Endothelial cell of umbilical vein (primary cell): ENCODE results near the gene DNAJB12. TPM values are rescaled to one million over a fixed set of nuclear protein-coding genes. Genes with fewer than 3 reads are reported as not detected.

Experiments
- BruUV-seq: library from RNA; stranded (reverse); fragments of 400-500 nt; replicated peaks from 2 replicates; lab custom pipeline; 2021; lab: Mats Ljungman, UMichigan
- CTCF ChIA-PET: fragments of 300-600, 350-600 bp; sonication (Branson Sonifier 250); formaldehyde crosslinking; loops from one replicate; lab custom pipeline; 2021; ENCODE audit warnings: antibody characterized with exemption, inconsistent platforms; lab: Charles Lee
- POLR2A ChIA-PET: fragments of 300-600, 350-600 bp; sonication (Branson Sonifier 250); formaldehyde crosslinking; loops from one replicate; lab custom pipeline; 2021; ENCODE audit warnings: antibody characterized with exemption, inconsistent platforms; lab: Charles Lee
- DNase-seq: peaks from one replicate; pipeline ENCODE4 v3.0.0-alpha.2; 2011; ENCODE audit warnings: low read depth, low spot score
- FAIRE-seq: peaks from 2 replicates; lab custom pipeline; 2011; peaks lifted over from hg19 to GRCh38; lab: Jason Lieb, UNC
- H2AFZ ChIP-seq: 2 replicates; pipeline ENCODE4 v1.6.0; 2012; ENCODE audit warnings: low read depth, low read length, control low read depth, inconsistent platforms
- H3K27ac ChIP-seq: 2 replicates; pipeline ENCODE4 v1.5.1; 2011; ENCODE audit warnings: low read depth, mild to moderate bottlenecking, control low read depth, low read length, moderate library complexity; ENCODE audit not compliant: insufficient read depth
- H3K27me3 ChIP-seq, 2 experiments: 2 replicates each; pipeline versions ENCODE4 v1.6.0 to v1.6.1; 2011; ENCODE audit warnings: low read length in 2 of 2, mixed read lengths in 1 of 2; ENCODE audit not compliant: control insufficient read depth in 2 of 2, insufficient read depth in 2 of 2
- H3K36me3 ChIP-seq, 2 experiments: 2 replicates in 1 of 2; 3 replicates in 1 of 2; pipeline ENCODE4 v1.5.1; 2011; ENCODE audit warnings: low read length in 2 of 2, mild to moderate bottlenecking in 1 of 2, moderate library complexity in 1 of 2; ENCODE audit not compliant: control insufficient read depth in 2 of 2, insufficient read depth in 2 of 2; ENCODE audit errors: extremely low read depth in 1 of 2
- H3K4me1 ChIP-seq: 3 replicates; pipeline ENCODE4 v1.5.1; 2011; ENCODE audit warnings: mild to moderate bottlenecking, low read length; ENCODE audit not compliant: control insufficient read depth, insufficient read depth; ENCODE audit errors: extremely low read depth
- H3K4me2 ChIP-seq: 2 replicates; pipeline ENCODE4 v1.6.1; 2011; ENCODE audit warnings: low read length, control low read depth, mixed read lengths; ENCODE audit not compliant: insufficient read depth
- H3K4me3 ChIP-seq, 3 experiments: fragments of 200-600 bp in 1 of 3; sonication (generic), shearing (Covaris generic) in 1 of 3; replicated peaks in 1 of 3; 2 replicates each; pipeline ENCODE4 v1.5.1; 2011 to 2016; ENCODE audit warnings: control low read depth in 3 of 3, low read length in 3 of 3, mild to moderate bottlenecking in 2 of 3, inconsistent platforms in 1 of 3, low read depth in 1 of 3, moderate library complexity in 1 of 3; ENCODE audit not compliant: insufficient read depth in 1 of 3
- H3K79me2 ChIP-seq: 2 replicates; pipeline ENCODE4 v1.6.0; 2012; ENCODE audit warnings: low read length, inconsistent platforms; ENCODE audit not compliant: control insufficient read depth, insufficient read depth
- H3K9ac ChIP-seq: replicated peaks from 2 replicates; pipeline ENCODE3; 2011; ENCODE audit warnings: low read length, control low read depth; ENCODE audit not compliant: insufficient read depth; ENCODE audit errors: extremely low read depth
- H3K9me1 ChIP-seq: replicated peaks from 3 replicates; pipeline ENCODE4 v1.6.0; 2011; ENCODE audit warnings: mild to moderate bottlenecking, low read length; ENCODE audit not compliant: control insufficient read depth, insufficient read depth; ENCODE audit errors: extremely low read depth
- H3K9me3 ChIP-seq: replicated peaks from 2 replicates; pipeline ENCODE4 v1.5.1; 2012; ENCODE audit warnings: low read length, inconsistent platforms; ENCODE audit not compliant: control insufficient read depth, insufficient read depth
- H4K20me1 ChIP-seq: replicated peaks from 2 replicates; pipeline ENCODE3; 2011; ENCODE audit warnings: mild to moderate bottlenecking, low read length; ENCODE audit not compliant: control insufficient read depth, insufficient read depth; ENCODE audit errors: extremely low read depth
- EZH2 ChIP-seq: IDR thresholded peaks from 2 replicates; pipeline ENCODE4 v1.6.1; 2012; ENCODE audit warnings: borderline replicate concordance, low read depth, mild to moderate bottlenecking, moderate library complexity, low read length, inconsistent platforms; ENCODE audit not compliant: severe bottlenecking
- FOS ChIP-seq: IDR thresholded peaks from 2 replicates; pipeline ENCODE4 v1.6.1; 2011; ENCODE audit warnings: mild to moderate bottlenecking, low read length, moderate library complexity, borderline replicate concordance; ENCODE audit not compliant: insufficient read depth
- GATA2 ChIP-seq: IDR thresholded peaks from 2 replicates; pipeline ENCODE4 v1.7.0; 2011; ENCODE audit warnings: low read depth, mild to moderate bottlenecking, moderate library complexity, mixed read lengths, low read length; ENCODE audit not compliant: insufficient read length, insufficient read depth
- JUN ChIP-seq: IDR thresholded peaks from 2 replicates; pipeline ENCODE4 v1.6.1; 2011; ENCODE audit warnings: borderline replicate concordance, low read depth; ENCODE audit not compliant: insufficient read length, insufficient read depth
- MAX ChIP-seq: IDR thresholded peaks from 2 replicates; pipeline ENCODE4 v1.6.1; 2011; ENCODE audit not compliant: insufficient read depth, insufficient read length
- MYC ChIP-seq: IDR thresholded peaks from one replicate; pipeline ENCODE4 v1.6.1; 2011; ENCODE audit warnings: mild to moderate bottlenecking, low read depth, low read length
- POLR2A ChIP-seq: IDR thresholded peaks from 2 replicates; pipeline ENCODE4 v1.6.1; 2012; ENCODE audit warnings: low read depth, mild to moderate bottlenecking, control low read depth, low read length
- POLR2AphosphoS5 ChIP-seq: IDR thresholded peaks from 2 replicates; pipeline ENCODE4 v1.6.1; 2012; ENCODE audit warnings: low read depth, mild to moderate bottlenecking, control low read depth, low read length, moderate library complexity; ENCODE audit not compliant: insufficient read depth
- dilution Hi-C: fragments of 300-500 bp; cut with MboI; formaldehyde crosslinking; loops from one replicate; pipeline ENCODE4 v1.15.0; 2019; ENCODE audit warnings: low sequenced_read_pairs; ENCODE audit not compliant: extremely low pct_ligation_motif_present
- intact Hi-C: fragments of 100-400 bp; cut with micrococcal nuclease; formaldehyde crosslinking; loops from one replicate; pipeline ENCODE4 v1.10.0; 2022
- polyA plus RNA-seq, 4 experiments: library from polyadenylated mRNA; depleted of rRNA in 3 of 4; stranded (reverse) in 3 of 4; unstranded in 1 of 4; fragments of >200 nt; gene quantifications; 2 replicates each; pipeline versions ENCODE4 v1.2.1 to v1.2.3, GENCODE V29; 2011 to 2012; ENCODE audit warnings: missing spikeins in 1 of 4
- total RNA-seq: library from RNA; stranded (reverse); gene quantifications from 2 replicates; pipeline ENCODE4 v1.2.3, GENCODE V29; 2021
- TF ChIP-seq, protein P1 (sequence below), 2 donors: IDR thresholded peaks; 1 replicate in 1 of 2; 2 replicates in 1 of 2; pipeline ENCODE4 v1.5.1; 2011; ENCODE audit warnings: low read length in 2 of 2, mild to moderate bottlenecking in 2 of 2, moderate library complexity in 2 of 2, control low read depth in 1 of 2, inconsistent platforms in 1 of 2, low read depth in 1 of 2; ENCODE audit not compliant: insufficient read depth in 1 of 2; ENCODE audit errors: extremely low read depth in 1 of 2

DNAJB12 gene
- total and polyA plus RNA-seq, 2 donors (not counting 3 experiments of a cell fraction or from before 2014, with no cell fraction given) = 27.2 to 44.2 TPM

DNA sequence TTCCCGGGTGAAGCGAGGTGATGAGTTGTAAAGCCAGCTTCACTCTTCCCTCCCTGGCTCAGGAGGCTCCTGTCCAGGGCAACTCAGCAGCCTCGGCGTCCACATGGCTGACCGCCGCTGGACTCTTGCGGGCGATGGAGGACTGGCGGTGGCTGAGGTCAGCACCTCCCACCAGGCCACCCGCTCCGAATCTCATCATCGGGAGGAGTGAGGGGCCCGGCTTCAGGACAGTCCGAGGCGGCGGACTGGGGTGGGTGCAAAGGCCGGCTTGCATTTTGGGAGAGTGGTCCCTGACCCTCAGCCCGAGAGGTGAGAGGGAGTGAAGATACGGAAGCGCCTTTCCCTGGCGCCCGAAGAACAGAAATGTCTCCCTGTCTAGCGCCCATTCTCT, 759 bp downstream of the DNAJB12 start:
- no peak for FAIRE-seq

More for the DNA sequence above, 759 bp downstream of the DNAJB12 start:
- CTCF ChIA-PET = interaction anchor here (1.0 kb wide), 2 partner anchors 228 to 480 kb away, joined by 3 read pairs; no protein-coding TSS in a partner anchor
- dilution Hi-C loops (no loop called here), intact Hi-C loops (no loop called here)
- TF ChIP-seq POLR2A (no peak), JUN (no peak), FOS (no peak), MYC (no peak), POLR2AphosphoS5 (no peak), MAX (no peak), GATA2 (no peak), EZH2 (no peak)
- TF ChIP-seq, protein P1, sequence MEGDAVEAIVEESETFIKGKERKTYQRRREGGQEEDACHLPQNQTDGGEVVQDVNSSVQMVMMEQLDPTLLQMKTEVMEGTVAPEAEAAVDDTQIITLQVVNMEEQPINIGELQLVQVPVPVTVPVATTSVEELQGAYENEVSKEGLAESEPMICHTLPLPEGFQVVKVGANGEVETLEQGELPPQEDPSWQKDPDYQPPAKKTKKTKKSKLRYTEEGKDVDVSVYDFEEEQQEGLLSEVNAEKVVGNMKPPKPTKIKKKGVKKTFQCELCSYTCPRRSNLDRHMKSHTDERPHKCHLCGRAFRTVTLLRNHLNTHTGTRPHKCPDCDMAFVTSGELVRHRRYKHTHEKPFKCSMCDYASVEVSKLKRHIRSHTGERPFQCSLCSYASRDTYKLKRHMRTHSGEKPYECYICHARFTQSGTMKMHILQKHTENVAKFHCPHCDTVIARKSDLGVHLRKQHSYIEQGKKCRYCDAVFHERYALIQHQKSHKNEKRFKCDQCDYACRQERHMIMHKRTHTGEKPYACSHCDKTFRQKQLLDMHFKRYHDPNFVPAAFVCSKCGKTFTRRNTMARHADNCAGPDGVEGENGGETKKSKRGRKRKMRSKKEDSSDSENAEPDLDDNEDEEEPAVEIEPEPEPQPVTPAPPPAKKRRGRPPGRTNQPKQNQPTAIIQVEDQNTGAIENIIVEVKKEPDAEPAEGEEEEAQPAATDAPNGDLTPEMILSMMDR (IDR thresholded peaks at IDR 0.05; ENCODE audit: extremely low read depth in 1 of 2, insufficient read depth in 1 of 2, low read depth in 1 of 2, low read length in 2 of 2) = no peak
- Histone ChIP-seq H4K20me1 (no peaks in the 10 kb centered on the region), H3K79me2 (peaks cover 45% of the 10 kb centered on the region), H3K9me1 (no peaks in the 10 kb centered on the region), H3K9ac (peak overlapping the region; percentile 97), H3K4me3 (peak overlapping the region; percentile 66 to 80 (median 69)), H3K4me1 (peaks cover 14% of the 10 kb centered on the region), H3K27ac (peak overlapping the region; percentile 89), H3K4me2 (peak overlapping the region; percentile 74), H2AFZ (peak overlapping the region; percentile 14), H3K36me3 (peaks cover 0 to 12% of the 10 kb centered on the region in 2 experiments), H3K27me3 (no peaks in the 10 kb centered on the region), H3K9me3 (no peaks in the 10 kb centered on the region)
- DNase-seq = no peak
- TSS peak; percentile 38 for BruUV-seq
- POLR2A ChIA-PET = interaction anchor here (1.0 to 1.1 kb wide), 2 partner anchors 11 to 743 kb away, joined by 3 read pairs; partner anchors contain the start of gene P4HA1
